Fibroblast of gingiva (primary cell): ENCODE measurements around the gene NKG7.

Experiments used
- DNase-seq: peaks from one replicate; pipeline ENCODE4 v3.0.0-alpha.2; 2011; ENCODE audit warnings: low read depth

Gene NKG7

GRCh38 chr19:51359294-51359693 is 13.2 kb downstream of the NKG7 start:
- DNase-seq, result peak; percentile 83

- DNase-seq, result peak; percentile 12
These were observed 14.5 kb downstream of the NKG7 start for GRCh38 chr19:51357952-51358351.

GRCh38 chr19:51356159-51356801 is 16.2 kb downstream of the NKG7 start:
- DNase-seq, result no peak

- DNase-seq, result no peak
These were observed 17.7 kb downstream of the NKG7 start for GRCh38 chr19:51354742-51355148.

- DNase-seq, result no peak
These were observed 18.2 kb downstream of the NKG7 start for GRCh38 chr19:51354103-51354741.

- DNase-seq, result no peak
These were observed 19.6 kb downstream of the NKG7 start for GRCh38 chr19:51352783-51353360.

GRCh38 chr19:51351266-51351990 is 21.0 kb downstream of the NKG7 start:
- DNase-seq, result no peak

GRCh38 chr19:51347209-51347928 is 25.1 kb downstream of the NKG7 start:
- DNase-seq, result no peak

GRCh38 chr19:51346742-51347141 is 25.7 kb downstream of the NKG7 start:
- no peak for DNase-seq

GRCh38 chr19:51345076-51345620 is 27.3 kb downstream of the NKG7 start:
- no peak for DNase-seq

- DNase-seq, result no peak
These were observed 29.6 kb downstream of the NKG7 start for GRCh38 chr19:51342631-51343569.

- DNase-seq, result no peak
These were observed 30.4 kb downstream of the NKG7 start, which contains the start of gene VSIG10L for GRCh38 chr19:51341976-51342580. Gene VSIG10L (minus strand): TSS chr19:51342139. CDS start chr19:51342124, 15 bp downstream.

GRCh38 chr19:51341066-51341465 is 31.4 kb downstream of the NKG7 start:
- no peak for DNase-seq

GRCh38 chr19:51339687-51340656 is 32.5 kb downstream of the NKG7 start:
- peak; percentile 98 for DNase-seq

GRCh38 chr19:51339313-51339686 is 33.2 kb downstream of the NKG7 start:
- DNase-seq, result no peak

- peak; percentile 64 for DNase-seq
These were observed 33.7 kb downstream of the NKG7 start for GRCh38 chr19:51338563-51339312.

GRCh38 chr19:51337861-51338562 is 34.4 kb downstream of the NKG7 start:
- no peak for DNase-seq
